Daoy (cell line): ENCODE measurements around the gene SCN2B. TPM values are rescaled to one million over a fixed set of nuclear protein-coding genes. Genes with fewer than 3 reads are reported as not detected.

ENCODE experiments used
- DNase-seq: peaks from one replicate; pipeline ENCODE4 v3.0.0-alpha.2; 2015; ENCODE audit warnings: low read depth
- total RNA-seq: library from RNA; depleted of rRNA; stranded (reverse); fragments of >200 nt; shearing (Covaris generic); gene quantifications from 2 replicates; pipeline ENCODE4 v1.2.3, GENCODE V29; 2014

Gene SCN2B
- total RNA-seq, 1 experiment from 2014 or later: not detected

DNA sequence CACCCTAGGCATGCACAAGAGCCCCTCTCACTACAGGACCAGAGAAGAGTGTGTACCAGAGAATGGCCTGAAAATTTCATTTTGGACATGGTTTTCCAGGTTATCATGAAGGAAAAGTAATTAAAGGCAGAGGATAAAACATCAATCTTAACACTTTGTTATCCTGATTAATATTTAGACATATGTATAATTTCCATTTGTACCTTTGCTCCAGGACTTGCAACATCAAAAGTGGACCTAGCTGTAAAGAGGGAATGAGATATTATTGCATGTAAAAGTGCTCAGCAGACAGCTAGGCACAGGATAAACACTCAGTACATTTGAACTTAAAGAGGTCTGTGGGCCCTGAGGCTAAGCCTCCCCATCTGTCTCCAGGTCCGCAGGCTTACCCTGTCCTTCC, 21.8 kb downstream of the SCN2B start:
- no peak for DNase-seq

DNA sequence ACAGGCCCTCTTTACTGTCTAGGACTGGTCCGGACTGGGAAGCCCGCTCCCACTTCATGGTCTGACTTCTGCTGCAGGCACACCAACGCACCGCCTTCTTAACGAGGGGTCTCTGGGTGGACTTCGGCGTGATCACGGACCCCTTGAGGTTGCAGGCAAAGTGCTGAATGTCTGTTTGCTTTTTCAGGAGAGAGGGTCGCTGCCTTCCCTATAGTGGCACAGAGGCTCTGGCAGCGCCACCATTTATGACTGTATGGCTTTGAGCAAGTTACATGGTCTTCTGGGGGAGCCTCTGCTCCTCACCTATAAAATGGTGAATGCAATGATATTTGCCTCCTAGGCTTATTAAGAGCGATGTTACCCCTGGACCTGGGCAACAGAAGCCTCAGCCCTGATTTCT, 22.5 kb downstream of the SCN2B start:
- DNase-seq: no peak

DNA sequence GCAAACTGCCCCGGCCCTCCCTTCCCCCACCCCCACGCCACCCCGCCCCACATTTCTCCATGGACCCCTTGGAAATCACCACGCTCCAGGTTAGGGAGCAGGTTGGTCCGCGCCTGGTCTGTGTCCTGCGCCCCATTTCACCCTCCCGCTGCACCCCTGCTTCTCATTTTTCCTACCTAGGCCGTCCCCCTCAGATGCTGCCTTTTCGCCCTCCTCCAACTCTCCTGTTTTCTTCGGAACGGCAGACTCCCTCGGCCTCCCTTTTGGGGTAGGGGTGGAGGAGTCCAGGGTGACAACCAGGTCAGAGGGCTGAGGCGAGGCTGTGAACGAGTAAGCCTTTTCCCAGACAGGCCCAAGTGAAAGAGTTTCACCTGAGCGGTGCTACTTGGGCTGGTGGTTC, 22.9 kb downstream of the SCN2B start:
- DNase-seq: no peak

DNA sequence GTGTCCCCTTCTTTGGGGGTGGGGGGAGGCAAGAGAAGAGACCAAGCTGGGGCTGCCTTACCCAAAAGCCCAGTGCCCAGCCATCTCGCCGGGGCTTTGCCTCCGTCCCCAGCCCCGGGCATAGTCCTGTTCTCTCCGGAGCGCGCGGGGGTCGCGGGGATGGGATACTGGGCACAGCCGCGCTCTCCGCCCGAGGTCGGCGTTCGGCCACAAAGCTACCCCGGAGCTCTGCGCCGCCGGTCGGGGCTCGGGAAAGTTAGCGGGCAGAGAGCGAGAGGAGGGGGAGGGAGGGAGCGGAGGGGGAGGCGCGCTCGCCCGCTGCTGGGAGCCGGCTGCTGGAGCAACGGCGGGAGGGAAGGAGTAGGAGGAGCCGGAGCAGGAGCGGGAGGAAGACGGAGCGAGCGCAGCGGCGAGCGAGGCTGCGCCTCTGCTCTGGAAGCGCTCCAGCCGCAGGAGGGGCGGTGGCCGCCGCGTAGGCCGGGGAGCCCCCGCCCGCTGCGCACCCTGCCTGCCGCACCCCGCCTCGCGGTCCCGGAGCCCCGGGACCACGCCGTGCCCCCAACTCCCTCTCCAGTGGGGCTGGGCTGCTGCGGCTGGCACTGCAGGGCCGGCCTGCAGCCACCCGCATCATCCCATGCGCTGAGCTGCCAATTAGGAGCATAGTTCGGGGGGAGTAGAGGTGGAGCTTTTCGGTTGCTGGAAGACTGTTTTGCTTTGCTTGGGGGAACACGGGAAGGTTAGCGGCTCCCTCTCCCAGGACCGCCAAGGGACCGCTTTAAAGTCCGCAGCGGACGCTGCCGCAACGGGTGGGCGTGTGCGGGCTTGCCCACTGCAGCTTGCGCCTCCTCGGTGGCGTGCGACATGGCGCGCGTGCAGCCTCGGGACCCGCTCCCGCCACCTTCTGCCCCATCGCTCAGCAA, 23.6 kb downstream of the SCN2B start, which contains the start of gene SCN4B:
SCN4B (minus strand) TSS at position 272 of the 920 bp plus-strand sequence; CDS start at position 122, 150 bp downstream.
- DNase-seq: peak; percentile 79

DNA sequence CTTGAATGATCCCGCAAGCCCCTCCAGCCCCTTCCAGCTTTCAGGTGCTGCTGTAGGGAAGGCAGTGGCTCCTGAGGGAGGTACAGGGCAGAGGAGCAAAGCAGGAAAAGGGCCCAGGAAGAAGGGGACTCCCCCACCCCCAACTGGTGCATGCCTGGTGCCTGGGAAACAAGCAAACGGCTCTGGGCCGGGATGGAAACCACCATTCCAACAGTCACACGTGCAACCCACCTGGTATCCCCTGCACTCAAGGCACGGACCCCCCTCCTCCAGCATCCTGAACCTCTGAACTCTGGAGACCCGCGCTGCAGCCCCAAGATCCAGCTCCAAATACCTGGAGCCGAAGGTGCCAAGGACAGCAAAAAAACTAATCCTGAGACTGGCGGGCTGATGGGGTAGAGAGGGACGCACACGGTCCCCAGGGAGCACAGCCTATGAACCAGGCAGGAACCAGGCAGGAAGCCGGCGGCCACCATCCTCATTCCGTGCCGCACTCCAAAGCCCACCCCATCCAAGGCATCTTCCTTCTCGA, 24.4 kb downstream of the SCN2B start:
- DNase-seq: no peak

DNA sequence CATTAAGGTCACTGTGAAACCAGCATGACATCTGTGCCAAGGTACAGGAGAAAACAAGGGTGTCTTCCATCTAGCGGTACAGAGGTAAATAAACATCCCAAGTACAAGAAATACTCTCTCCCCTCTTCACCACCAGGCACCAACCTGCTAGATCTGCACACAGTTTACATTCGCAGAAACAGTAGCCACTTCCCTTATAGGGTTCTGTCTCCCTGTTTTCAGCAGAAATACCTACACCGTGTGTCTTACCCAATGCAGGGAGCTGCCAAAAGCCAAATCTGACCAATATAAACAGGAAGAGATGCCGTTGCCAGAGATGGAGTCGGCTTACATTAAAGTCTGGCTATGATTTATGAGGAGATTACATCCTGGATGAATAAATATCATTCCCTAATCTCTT, 25.0 kb downstream of the SCN2B start:
- no peak for DNase-seq

DNA sequence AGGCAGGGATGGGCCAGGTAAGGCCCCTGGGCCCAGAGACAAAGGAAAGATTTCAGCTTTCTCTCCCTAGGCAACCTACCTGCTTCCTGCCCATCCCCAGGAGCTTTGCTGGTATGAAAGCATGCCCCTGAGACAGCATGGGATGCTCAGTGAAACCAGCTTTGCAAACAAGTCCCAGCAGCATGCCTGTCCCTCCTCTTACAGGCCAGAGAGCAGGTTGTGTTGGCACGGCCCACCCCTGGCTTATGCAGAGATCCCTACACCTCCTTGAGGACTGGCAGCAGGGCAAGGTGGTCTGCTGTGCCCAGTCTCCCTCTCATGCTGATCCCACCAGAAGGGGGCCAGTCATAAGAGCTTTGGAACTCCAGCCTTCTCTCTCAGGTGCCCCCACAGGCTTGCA, 26.9 kb downstream of the SCN2B start:
- DNase-seq: no peak

DNA sequence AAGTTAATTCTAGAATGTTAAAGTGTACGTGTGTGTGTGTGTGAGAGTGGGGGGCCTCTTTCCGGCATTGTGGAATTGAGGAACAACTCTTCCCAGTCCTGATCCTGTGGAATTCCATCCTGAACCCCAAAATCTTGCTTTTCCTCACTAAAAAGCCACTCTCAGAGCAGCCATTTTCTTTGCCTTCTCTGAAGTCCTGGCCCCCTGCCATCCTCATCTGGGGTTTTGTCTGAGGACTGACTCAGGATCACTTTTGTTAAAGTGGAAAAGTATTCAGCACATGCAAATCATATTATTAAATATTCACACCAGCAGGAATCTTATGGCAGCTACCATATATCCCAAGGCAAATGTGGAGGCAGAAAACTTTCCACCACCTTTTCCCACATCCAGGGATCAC, 27.6 kb downstream of the SCN2B start:
- DNase-seq: no peak

DNA sequence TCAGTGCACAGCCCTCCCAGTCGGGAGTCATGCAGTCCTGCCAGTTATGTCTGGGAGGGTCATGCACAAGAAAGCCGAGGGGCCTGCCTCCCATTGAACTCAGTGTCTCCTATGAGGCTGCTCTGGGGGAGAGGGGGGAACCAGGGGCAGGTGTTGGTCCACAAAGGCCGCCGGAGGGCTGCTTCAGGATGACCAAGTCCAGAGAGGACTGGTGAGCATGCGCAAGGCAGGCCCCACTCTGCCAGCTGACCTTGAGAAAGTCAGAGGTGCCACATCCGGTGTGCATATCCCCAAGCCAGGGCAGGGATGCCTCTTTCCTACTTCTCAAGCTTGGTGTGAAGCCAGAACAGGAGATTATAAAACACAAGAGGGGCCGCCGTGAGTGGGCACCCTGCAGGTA, 28.2 kb downstream of the SCN2B start:
- no peak for DNase-seq

DNA sequence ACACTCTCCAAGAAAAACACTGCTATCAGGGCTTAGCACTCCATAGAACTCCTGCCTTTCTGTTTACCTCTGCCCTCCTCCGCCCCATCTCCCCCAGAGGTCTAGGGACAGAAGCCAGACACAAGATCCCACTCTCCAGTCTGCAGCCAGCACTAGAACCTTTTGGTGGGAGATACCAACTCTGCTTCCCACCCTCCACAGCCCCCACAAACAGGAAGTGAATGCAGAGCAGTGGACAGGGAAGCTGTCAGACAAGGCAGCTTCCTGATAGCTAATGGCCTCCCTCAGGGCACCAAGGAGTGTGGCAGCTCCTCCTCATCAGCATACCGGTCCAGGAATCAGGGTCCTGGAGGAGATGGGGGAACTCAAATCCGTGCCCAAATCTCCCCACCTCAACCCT, 28.9 kb downstream of the SCN2B start:
- DNase-seq: no peak

DNA sequence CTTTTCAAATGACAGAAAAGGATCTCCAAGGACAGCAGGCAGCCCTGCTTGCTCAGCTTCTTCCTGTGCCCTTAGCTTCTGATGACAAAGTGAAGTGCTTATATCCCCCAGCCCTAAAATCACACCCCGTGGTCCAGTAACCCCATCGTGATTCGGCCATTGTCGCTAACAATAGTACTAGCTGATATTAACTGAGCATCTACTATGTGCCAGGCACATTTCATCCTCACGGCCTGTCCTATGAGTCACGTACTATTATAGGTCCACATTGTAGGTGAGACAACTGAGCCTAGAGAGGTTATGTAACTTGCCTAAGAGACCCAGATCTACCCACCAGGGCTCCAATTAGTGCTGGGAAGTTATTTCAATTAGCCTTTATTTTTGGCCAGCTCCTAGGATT, 29.9 kb downstream of the SCN2B start:
- no peak for DNase-seq

DNA sequence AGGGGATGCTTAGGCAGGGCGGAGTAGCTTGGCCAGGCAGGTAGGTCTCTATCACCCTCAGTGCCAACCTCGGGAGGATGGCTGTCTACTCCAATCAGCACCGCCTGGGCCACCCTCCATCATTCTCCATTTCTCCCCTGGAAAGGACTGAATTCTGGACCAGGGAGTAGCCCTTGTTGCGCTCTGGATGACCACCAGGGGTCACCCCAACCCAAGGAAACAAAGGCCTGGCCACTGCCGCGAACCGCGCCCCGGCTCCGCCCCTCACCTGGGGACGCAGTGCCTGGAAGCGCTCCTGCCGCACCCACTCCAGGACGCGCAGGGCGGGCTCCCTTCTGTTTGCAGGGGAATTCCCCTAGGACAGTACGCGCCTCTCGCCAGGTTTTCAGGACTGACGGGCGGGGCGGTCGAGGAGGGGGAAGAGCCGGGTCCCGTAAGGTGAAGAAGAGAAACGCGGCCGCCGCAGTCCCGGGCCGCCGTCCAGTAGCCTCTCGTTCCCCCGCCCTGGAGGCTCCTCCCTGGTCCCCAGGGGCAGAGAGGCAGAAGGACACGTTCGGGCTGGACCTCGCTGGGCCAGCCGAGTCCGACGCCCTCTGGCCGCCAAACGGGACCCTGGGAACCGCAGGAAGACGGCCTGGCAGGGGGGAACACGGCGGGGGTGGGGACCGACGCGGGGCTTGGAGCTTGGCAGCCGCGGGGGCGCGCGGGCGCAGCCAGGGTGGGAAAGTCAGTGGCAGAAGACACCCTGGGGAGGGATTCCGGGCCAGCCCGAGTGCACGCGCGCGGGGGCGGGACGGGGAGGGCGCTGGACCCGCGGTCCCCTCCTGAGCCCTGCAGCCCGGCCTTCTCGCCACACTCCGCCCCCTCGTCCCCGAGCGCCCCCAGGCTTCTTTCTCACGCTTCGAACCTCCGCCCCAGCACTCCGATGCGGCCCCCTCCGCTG, 30.9 kb downstream of the SCN2B start:
- peak; percentile 85 for DNase-seq

DNA sequence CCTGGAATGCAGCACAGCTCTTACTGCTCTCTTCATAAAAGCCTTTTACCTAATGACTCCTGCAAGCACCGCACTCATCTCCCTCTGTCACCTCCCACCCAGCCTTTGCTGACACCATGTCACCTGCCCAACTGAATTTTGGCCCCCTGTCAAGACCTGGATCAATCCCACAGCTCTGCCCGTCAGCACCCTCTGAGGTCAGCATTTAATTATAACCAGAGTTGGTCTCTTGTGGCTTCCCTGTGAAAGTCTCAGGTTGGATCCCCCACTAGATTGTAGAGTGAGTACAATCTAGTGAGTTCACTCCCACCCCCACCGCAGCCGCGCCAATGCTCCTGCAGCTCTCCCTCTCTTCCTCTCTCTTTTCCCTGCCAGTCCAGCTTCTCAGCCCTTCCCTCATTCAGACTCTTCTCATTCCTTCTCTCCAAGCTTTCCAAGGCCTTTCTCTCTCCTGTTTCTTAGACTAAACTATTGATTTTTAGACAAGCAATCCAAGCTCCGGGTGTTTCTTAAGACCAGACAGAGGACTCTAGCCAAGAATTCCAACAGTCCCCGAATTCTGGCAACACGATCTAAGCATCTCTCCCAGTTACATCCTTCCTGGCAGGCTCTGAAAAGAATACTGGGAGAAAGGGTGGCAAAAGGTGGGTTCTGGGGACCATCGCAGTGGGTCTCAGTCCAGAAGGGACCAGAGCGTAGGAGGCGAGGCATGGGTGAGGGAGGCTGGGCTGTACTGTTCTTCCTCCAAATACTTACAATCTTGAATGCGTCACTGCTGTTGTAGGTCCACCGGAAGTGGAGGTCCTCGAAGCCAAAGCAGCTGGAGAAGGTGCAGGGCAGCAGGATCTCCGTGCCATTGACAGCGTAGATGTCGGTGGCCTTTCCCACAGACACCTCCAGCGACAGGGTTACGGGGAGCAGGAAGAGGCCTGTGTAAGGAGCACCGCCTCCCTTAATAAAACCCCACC, 31.9 kb downstream of the SCN2B start:
- DNase-seq: no peak

DNA sequence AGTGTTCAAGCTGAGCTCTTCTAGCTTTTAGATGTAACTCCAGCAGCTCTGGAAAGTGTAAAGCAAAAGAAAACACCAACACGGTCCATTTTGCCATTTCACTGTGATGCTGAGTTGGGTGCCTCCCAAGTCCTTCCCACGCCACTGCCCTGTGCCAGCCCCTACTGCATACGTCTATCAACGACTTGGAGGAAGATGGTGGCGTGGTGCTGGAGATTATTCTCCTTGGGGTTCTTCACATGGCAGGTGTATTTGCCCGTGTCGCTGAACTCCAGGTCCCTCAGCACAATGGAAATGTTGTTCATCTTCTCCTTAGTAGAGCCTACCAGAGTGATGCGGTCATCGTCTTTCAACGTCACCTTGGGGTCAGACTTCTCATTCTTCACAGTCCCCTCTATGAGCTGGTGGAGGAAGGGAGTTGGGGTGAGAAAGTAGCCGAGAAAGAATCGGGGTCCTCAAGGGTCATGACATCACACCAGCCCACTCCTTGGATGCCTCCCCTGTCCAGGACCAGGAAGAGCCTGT, 32.7 kb downstream of the SCN2B start:
- DNase-seq: no peak

DNA sequence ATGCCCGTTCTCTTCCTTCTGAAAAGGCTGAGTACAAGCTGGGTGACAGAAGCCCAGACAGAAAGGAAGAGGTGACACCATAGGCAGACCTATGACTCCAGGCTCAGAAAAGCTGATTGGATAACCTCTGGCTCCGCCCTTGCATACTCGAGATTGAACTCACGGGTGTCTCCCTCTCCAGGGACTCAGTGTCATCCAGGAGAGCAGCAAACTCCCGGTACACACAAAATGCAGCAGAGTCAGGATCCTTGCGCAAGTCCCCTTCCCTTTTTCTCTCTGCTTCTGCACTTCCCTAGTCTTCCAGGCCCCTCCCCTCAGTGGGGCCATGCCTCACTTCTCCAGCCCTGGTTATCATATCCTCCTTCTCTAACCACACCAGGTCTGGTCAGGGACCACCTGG, 33.6 kb downstream of the SCN2B start:
- DNase-seq: no peak

DNA sequence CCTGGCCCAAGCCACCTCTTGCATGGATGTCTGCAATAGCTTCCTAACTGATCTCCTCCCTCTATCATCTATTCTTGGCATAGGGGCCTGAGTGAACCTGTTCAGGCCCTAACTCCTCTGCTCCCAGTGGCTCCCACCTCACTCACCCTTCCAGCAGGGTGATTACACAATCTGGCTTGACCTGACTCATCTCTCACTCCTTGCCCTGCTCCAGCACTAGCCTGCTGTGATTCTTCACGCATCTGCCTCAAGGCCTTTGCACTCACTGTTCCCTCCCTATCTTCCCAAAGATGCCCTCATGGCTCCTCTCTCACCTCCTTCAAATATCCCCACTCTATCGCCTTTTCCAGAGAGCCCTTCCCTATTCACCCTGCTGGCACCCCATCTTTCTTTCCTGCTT, 34.4 kb downstream of the SCN2B start:
- peak; percentile 35 for DNase-seq

DNA sequence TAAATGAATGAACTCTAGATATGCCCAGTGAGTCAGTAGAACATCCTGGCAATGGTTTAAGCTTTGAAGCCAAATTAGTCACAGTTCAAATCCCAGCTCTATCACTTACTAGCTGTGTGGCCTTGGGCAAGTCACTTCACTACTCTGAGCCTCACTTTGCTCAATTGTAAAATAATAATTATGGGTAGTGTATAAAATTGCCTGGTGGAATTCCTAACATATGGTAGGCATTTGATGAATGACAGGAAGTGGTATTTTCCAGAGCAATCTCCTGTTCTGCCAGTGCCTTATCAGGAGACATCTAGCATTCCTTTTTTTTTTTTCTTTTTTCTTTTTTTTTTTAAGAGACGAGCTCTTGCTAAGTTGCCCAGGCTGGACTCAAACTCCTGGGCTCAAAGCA, 36.9 kb downstream of the SCN2B start:
- DNase-seq: no peak

DNA sequence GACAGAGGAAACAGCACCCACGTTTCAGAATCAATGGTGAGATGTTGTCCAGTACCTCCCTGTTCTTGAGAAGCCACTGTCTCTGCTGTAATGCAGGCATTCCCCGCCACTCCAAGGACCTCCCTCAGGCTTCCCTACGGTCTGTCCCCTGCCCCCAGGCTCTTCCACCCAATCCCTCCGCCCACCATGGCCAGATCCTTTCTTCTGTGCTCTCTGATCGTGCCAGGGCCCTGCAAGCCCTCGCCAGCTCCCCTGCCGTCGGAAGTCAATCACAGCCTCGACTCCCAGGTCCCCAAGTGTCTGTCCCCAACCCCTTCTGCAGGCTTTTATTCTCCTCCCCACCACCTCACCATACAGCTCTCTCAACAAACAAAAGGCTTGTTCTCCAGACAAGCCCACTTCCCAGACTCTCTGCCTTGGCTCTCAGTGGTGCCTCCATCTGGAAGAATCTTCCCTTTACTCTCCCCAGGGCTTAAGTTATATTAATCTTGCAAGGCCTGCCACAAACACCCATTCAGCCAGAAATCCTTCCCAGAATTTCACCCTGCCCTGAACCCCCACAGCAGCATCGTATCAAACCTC, 37.5 kb downstream of the SCN2B start:
- no peak for DNase-seq

DNA sequence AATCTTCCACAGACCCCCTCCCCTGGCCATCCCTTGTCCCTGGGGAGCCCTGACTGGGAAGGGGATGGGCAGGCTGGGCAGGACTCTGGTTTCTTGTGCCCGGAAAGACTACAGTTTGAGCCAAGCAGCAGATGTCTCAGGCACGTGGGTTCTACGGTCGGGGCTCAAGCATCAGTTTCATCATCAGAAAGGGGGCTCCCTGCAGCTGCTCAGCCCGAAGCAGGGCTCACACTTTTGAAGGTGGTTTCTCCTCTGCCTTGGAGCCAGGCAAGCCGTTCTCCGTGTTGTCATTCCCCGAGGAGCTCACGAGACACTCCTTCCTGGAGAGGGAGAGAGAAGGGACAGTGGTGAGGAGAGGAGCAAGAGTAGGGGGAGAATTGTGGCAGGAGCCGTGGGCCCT, 39.6 kb downstream of the SCN2B start:
- DNase-seq: no peak

DNA sequence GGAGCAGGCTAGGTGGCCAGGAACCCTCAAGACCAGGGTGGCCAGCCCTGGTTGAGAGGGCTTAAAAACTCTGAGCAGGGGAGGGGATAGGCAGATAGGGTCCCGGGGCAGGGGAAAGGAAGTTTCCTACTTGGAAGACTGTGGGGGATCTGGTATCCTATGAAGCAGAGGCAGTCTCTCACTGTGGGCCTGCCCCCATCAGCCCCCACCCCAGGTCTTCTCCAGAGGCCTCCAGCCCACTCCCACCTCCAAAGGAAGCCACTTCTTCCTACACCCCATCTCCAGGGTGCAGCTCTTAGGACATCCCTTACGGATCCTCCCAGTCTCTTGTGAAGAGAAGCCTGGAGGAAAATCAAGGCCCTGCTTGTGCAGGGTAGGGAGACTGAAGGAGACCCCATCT, 40.1 kb downstream of the SCN2B start:
- no peak for DNase-seq

DNA sequence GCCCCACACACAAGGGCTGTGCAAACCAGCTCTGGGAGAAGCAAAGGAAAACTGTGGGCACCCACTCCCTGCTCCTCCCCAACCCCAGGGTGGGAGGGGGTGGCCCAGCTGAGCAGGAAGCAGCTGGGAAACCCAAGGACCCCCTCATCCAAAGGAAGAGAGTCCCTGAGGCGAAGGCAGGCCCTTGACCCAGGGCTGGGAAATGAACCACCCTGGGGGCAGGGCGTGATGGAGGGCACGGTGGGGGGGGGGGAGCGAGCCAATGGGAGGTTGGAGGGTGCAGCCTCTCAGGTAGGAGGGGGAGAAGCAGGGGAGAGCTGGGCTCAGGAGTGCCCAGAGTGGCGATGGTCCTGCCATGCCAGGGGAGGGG, 40.7 kb downstream of the SCN2B start:
- no peak for DNase-seq
